Measurements from ENCODE around the gene C18orf63.

GRCh38 chr18:74303936-74304335 lies 11.7 kb upstream of the C18orf63 start:
- TF ChIP-seq CTCF (conservative IDR thresholded peaks at IDR 0.05; ENCODE audit: low read length) = no peak
- no peak for TF ChIP-seq EZH2phosphoT487 (IDR thresholded peaks at IDR 0.05; ENCODE audit: borderline replicate concordance, low read depth, low read length)

Measured in OCI-LY7 (cell line).